Left colon (tissue), 2 donors: ENCODE results near the gene LCOR. TPM values are rescaled to one million over a fixed set of nuclear protein-coding genes. Genes with fewer than 3 reads are reported as not detected.
A peak's percentile ranks its signal among the peaks of the same experiment; 100 is the strongest.

Experiments used
- ATAC-seq: fragments of 200-7000 bp; cut with Tn5 transposase; one replicate; pipeline ENCODE4 v1.9.1; 2020; ENCODE audit warnings: mild to moderate bottlenecking, moderate library complexity
- DNase-seq, 2 donors: peaks; one replicate each; pipeline ENCODE4 v3.0.0-alpha.2; 2020
- intact Hi-C, 2 donors: fragments of 100-400 bp; cut with DNase I in 1 of 2; cut with micrococcal nuclease in 1 of 2; formaldehyde crosslinking; loops; one replicate each; pipeline versions ENCODE4 v1.11.2 to v1.14.0; 2022; cut with DNase I, micrococcal nuclease
- total RNA-seq, 2 donors: library from RNA; stranded (reverse); fragmentation: NEBNext Ultra II Directional; extraction: Animal tissue kit (Norgen Biotek cat#: 25700); gene quantifications; one replicate each; pipeline ENCODE4 v1.2.1, GENCODE V29; 2021
- donor health status: DM: no; HTN: no; CAD: no.
- donor health status: DM: yes; HTN: yes; CAD: no.

Gene LCOR
- total RNA-seq, 2 donors from 2014 or later, result 82.4 to 93.7 TPM

DNA sequence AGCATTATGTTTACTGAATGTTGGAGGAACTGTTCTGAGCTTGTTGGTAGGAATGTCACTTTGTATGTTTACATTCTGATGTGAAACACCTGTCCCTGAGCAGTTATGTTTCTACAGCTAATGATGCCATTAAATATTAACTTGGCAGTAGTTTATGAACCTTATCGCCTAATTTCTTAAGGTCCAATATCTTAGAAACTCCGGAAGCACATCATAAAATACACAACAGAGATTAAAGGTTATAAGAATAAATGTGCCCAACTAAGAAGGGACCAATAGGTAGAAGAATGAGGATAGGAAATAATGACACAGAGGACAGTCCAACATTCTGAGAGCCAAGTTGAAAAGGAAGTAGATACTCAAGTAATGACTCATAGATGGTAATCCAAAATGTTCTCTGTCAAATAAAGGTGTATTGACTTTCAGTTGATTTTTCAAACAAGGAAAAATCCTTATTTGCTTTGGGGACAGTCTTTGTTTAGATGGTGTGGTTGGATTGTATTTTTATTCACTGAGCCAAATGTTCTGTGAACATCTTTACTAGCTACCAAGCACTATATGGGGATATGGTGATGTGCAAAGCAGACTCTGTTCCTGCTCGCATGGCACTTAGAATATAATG is 31.9 kb downstream of the LCOR start:
- ATAC-seq, result peak; percentile 93
- intact Hi-C loops, result no loop called here

DNA sequence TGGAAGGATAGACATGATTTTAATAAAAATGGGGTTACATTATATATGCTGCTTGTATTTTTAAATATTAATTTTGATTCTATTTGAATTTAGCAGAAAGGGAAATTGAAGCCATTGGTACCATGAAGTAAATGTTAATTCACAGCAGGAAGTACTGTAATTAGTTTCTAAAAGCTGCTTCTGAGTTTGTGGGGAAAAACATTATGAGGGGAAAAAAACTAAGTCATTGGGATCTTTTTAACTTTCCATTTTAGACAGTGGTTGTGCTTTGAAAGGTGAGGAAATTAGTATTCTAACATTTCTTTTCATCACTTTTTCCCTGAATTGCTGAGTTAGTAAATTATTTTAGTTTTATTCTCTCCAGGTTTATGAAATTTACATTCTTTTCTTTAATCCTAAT is 41.0 kb downstream of the LCOR start:
- ATAC-seq, result no peak
- intact Hi-C loops, result no loop called here

More for the DNA sequence above, 31.9 kb downstream of the LCOR start:
- no peak for DNase-seq

DNA sequence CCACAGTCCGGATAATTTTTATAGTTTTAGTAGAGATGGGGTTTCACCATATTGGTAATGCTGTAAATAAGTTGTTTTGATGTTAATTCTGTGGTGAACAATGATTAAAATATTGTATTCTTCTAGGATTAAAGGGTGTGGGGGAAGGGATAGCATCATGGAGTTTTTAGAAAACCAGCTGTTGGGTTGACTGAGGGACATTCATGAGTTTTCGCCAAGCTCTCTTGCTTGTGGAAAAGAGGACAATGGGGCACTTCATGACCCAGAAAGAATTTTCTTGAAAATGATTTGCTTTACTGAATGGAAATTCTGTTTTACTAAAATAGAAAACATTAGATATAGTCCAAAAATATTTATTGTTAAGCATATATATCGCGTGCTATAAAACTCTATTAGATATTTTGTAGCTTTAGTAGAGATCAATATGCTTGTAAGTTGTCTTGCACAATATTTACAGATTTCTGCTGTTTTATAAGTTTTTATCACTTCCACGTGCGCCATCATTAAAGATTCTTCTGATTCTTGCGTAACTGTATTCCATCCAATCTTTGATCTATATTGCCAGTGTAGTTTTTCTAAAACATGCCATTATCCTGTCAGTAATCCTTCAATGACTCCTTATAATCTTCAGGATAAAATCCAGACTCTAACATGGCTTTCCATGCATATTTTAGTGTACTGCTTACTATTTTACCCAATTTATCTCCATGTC is 41.8 kb downstream of the LCOR start:
- intact Hi-C loops, result no loop called here
- DNase-seq (no peak), ATAC-seq (no peak)

More for the DNA sequence above, 41.0 kb downstream of the LCOR start:
- no peak for DNase-seq

DNA sequence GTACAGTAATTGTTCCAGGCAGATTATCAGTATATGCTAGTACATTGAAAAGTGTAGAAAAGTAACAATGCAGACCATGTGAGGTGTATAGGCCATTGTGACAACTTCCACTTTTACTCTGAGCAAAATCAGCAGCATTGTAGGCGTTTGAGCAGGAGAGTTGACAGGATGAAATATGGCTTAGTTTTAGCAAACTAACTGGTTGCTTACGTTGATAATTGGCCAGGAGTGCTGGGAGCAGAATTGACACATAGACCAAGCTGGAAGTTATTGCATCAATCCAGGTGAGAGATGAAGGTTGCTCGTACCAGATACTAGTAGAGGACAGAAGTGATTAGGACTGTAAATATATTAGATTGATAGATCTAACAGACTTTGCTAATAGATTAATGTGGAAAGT is 46.0 kb downstream of the LCOR start:
- no peak for DNase-seq
- intact Hi-C loops, result no loop called here
- ATAC-seq, result peak; percentile 35

DNA sequence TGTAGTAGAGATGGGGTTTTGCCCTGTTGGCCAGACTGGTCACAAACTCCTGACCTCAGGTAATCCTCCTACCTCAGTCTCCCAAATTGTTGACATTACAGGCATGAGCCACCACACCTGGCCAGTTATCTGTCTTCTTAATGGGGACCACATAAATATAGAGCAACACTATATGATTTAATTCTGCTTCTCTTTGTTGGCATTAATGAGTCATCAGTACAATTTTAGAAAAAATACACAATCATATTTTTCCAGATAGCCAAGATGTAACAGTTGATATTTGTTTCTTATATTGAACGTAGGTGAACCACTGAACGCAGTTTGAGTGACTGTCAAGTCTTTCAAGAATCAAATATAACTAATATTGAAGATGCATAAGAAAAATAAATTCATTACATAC is 48.5 kb downstream of the LCOR start:
- intact Hi-C loops, result no loop called here
- DNase-seq, result no peak
- no peak for ATAC-seq

DNA sequence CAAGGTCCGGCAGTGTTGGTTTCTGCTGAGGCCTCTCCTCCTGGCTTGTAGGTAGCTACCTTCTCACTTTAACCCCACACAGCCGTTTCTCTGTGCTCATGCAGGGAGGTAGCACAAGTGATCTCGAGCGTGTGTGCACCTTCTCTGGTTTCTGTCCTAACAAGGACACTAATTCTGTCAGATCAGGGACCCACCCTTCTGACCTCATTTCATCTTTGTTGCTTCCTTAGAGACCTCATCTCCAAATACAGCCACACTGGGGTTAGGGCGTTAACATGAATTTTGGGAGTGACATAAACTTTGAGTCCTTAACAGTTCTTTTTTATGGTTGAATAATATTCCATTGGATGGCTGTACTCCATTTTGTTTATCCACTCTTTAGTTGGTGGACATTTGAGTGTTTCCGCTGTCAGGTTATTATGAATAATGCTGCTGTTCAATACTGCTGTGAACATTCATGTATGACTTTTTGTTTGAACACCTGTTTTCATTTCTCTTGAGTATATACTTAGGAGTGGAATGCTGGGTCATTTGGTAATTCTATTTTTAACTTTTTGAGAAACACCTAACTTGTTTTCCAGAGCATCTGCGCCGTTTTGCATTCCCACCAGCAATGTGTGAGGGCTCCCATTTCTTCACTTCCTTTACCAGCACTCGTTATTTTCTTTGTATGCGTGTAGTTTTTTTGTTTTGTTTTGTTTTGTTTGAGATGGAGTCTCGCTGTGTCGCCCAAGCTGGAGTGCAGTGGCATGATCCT is 57.5 kb downstream of the LCOR start:
- ATAC-seq, result no peak
- intact Hi-C loops, result no loop called here
- DNase-seq, result no peak

DNA sequence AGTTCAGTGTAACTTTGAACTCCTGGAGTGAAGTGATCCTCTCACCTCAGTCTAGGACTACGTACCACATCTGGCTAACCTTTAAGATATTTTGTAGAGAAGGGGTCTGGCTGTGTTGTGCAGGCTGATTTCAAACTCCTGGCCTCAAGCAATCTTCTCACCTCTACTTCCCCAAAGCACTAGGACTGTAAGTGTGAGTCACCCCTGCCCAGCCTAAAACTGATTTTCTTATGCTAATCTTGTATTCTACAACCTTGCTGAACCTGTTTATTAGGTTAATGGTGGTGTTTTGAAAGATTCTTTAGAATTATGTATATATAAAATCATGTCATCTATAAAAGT is 58.0 kb downstream of the LCOR start:
- DNase-seq, result no peak
- intact Hi-C loops, result no loop called here
- peak; percentile 49 for ATAC-seq

DNA sequence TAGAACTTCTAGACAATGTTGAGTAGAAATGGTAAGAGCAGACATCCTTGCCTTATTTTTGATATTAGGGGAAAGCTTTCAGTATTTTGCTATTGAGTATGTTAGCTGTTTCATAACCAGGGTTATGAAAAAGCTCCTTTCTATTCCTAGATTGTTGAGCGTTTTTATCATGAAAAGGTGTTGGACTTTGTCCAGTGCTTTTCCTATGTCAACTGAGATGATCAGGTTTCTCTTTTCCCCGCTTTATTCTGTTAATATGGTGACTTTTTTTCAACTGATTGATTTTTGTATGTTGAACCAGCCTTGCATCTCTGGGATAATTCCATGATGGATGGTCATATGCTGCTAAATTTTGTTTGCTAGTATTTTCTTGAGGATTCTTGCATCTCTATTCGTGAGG is 58.5 kb downstream of the LCOR start:
- DNase-seq, result no peak
- intact Hi-C loops, result no loop called here
- ATAC-seq, result peak; percentile 37

DNA sequence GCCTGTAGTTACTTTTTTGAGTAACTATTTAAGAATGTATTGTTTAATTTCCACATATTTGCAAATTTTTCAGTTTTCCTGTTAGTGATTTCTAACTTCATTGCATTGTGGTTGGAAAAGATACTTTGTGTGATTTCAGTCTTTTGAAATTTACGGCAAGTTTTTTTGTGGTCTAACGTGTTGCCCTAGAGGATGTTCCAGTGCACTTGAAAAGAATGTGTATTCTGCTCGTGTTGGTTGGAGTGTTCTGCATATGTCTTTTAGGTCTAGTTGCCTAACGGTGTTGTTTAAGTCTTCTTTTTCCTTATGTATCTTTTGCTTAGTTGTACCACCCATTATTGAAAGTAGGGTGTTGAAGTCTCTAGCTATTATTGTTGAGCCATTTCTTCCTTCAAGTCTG is 59.7 kb downstream of the LCOR start:
- no peak for ATAC-seq
- no peak for DNase-seq
- intact Hi-C loops, result no loop called here

DNA sequence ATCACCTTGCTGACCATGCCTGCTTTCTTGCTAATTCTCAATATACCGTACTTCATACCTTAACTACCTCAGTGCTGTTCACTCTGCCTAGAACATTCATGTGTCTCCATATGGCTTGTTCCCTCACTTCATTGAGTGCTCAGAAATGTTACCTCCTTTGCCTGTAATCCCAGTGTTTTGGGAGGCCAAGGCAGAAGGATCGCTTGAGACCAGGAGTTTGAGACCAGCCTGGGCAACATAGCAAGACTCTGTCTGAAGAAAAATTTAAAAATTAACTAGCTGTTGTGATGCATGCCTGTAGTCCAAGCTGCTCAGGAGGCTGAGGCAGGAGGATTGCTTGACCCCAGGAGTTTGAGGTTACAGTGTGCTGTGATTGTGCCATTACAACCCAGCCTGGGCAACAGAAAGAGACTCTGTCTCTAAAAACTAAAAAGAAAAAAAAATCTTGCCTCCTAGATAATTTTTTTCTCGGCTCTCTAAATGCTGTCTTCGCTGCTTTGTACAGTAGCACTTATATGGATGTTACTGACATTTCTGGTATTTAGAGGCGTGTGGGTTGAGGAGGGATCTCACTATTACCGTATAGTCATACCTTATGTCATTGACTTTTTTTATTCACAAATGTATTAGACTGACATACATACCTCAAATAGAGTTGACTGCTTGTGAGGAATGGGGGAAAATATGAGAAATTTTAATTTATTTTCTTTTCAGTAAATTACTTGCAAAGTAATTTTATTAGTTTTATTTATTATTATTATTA is 63.7 kb downstream of the LCOR start:
- intact Hi-C loops, result no loop called here
- no peak for ATAC-seq
- DNase-seq, result no peak

DNA sequence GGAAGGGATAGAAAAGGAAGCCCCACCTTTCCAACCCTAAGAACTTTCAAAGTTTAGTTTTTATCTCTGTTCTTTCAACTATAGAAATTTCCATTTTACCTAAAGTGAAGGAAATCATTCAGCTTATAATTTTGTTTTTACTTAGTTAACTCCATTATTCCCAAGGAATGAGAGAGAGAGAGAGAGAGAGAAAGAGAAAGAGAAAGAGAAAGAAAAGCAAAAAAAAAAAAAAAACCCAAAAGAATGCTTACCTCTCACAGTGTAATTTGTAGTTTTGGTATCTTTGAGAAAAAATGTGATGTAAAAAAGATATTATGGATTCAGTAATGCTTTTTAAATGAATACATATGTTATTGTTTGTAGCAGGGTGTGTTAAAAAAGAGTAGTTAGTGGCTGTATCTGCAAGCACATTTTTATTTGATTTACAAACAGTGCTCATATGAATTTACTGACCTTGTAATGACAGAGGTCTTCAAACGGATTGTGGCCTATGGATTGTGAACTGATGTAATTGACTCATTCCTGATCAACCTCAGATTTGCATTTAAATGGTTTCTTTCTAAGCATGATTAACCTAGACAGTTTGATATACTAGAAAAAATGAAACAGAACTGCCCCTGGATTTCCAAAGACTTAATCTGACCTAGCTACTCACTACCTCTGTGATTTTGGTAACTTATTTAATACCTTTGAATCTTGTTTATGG is 64.9 kb downstream of the LCOR start:
- ATAC-seq, result no peak
- intact Hi-C loops, result no loop called here
- DNase-seq, result no peak

DNA sequence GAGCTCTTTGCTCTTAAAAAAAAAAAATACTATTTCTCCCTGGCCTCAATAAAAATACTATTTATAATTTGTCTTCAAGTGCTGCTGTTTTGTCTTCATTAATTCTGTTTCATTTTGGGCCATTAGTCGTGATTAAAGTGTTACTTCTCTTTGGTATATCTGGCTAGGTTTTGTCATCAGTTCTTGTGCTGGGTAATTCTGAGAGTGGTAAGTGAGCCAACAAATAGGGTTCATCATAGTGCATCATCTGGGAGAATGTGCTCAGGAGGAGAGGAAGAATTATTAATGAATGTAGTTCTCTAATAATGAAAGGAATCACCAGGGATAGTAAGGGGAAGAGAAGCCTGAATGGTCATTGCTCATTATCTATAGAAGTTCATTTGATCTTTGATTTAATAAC is 70.0 kb downstream of the LCOR start:
- DNase-seq (no peak), ATAC-seq (no peak)
- intact Hi-C loops, result no loop called here

DNA sequence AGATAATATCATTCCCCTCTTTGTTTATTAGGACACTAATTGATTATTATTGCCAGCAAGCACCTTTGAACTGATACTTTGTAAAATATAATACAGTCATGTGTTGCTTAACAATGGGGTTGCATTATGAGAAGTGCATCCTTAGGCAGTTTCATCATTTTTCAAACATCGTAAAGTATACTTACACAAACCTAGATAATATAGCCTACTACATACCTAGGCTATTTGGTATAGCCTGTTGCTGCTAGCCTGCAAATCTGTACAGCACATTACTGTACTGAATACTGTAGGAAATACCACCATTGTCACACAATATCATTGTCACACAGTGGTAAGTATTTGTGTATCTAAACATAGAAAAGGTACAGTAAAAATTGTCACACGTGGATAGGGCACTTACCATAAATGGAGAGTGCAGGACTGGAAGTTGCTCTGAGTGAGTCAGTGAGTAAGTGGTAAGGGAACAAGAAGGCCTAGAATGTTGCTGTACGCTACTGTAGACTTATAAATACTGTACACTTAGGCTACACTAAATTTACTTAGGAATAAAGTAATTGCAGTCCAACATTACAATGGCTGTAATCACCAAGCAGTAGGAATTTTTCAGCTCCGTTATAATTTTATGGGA is 70.7 kb downstream of the LCOR start:
- DNase-seq (no peak), ATAC-seq (peak; percentile 40)
- intact Hi-C loops, result no loop called here

DNA sequence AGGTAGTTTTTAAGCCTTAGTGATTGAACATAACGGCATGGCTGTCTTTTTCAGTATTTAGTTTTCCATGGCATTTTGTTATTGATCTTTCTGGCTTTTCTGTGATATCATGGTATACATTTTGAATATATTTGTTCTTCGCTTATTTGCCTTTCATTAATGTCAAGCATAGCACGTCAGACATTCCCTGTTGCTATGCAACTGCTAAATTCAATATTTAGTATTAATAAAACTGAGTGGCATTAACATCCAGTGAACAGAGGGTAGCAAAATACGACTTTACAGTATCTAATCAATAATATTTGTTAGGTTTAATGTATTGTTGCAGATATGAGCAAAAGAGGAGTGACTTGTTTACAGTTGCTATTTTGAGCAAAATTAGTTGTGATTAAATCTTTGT is 72.5 kb downstream of the LCOR start:
- DNase-seq (no peak), ATAC-seq (no peak)
- intact Hi-C loops, result no loop called here

DNA sequence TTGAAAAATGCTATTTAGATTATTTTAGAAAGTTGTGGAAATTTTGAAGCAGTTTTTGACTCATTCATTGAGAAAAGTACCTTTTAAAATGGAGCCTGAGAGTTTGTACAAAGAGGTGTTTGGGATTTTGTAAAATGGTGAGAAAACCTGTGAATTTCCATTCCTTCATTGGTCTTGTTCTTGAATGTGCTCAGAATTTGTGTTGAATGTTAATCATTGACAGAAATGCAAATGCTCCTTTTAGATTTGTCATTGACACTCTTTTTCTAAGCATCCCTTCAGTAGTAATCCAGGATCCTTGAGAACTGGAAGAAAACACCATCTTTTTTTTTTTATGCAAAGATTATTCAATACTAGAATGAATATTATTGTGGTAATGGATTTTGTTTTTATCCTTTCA is 74.8 kb downstream of the LCOR start:
- DNase-seq, result no peak
- intact Hi-C loops, result no loop called here
- no peak for ATAC-seq

DNA sequence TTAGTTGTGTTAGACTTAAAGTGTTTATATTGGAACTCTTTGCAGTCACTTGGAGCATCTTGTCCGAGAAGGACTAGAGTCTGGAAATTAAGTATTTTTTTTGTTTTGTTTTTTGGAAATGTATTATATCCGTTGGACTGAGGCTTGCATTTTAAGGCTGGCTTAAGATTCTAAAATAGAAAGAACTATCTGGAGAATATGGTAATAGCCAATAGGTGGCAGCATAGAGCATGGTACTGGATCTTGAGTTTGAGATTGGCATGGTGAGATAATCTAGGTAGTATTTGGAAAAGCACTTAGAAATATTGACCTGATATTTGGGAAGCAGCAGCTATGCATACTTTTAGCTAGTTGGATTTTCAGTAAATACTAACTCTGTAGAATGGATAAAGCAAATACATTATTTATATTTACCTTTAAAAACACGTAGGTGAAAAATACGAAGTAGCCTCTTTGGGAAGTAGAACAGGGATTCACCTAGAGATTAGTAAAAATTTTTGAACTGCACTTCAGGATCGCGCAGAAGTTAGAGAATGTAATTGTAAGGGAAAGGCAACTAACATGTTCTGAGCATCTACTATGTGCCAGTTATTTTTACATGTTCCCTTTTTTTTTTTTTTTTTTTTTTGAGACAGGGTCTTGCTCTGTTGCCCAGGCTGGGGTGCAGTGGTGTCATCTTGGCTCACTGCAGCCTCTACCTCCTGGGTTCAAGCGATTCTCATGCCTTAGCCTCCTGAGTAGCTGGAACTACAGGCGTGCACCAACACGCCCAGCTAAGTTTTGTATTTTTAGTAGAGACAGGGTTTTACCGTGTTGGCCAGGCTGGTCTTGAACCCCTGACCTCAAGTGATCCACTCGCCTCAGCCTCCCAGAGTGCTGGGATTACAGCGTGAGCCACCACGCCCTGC is 78.6 kb downstream of the LCOR start:
- peak; percentile 69 for ATAC-seq
- no peak for DNase-seq
- intact Hi-C loops, result no loop called here

DNA sequence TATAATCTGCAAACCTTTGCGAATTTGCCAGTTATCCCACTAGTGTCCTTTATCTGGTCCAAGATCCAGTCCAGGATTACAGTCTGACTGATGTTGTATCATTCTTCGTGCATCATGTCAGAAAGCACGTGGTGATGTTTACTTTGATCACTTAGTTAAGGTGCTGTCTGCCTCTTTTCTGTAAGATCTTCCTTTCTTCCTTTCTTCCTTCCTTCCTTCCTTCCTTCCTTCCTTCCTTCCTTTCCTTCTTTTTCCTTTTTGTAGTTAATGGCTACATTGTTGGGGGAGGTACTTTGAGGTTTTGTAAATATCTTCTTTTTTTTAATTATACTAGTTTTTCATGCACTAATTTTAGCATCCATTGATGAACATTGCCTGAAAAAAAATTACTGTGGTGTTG is 80.3 kb downstream of the LCOR start:
- DNase-seq (no peak), ATAC-seq (no peak)
- intact Hi-C loops, result no loop called here

DNA sequence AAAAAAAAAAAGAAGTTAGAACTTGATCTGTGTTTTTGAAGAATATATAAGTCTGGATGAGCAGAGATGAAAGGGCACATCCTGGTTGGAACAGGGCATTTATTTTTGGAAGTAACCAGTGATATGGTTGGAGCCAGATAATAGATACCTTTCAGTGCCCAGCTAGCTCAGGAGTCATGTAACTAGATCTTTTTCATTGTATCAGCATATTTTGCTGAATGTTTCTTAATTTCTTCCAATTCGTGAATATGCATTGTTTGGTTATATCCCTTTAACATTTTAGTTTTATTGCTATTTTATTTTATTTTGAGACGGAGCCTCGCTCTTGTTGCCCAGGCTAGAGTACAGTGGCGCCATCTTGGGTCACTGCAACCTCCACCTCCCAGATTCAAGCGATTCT is 81.8 kb downstream of the LCOR start:
- DNase-seq, result no peak
- intact Hi-C loops, result no loop called here
- ATAC-seq, result no peak
